ENCODE measurements around the gene ARNT2.
A peak's percentile ranks its signal among the peaks of the same experiment; 100 is the strongest.

Gene ARNT2

GRCh38 chr15:80557441-80558234 is 153.5 kb downstream of the ARNT2 start:
- no peak for DNase-seq (ENCODE audit: low spot score)

- DNase-seq (ENCODE audit: low spot score) = no peak
These were observed 154.6 kb downstream of the ARNT2 start for GRCh38 chr15:80558631-80559319.

GRCh38 chr15:80559320-80559693 is 155.1 kb downstream of the ARNT2 start:
- DNase-seq (ENCODE audit: low spot score) = no peak

DNA sequence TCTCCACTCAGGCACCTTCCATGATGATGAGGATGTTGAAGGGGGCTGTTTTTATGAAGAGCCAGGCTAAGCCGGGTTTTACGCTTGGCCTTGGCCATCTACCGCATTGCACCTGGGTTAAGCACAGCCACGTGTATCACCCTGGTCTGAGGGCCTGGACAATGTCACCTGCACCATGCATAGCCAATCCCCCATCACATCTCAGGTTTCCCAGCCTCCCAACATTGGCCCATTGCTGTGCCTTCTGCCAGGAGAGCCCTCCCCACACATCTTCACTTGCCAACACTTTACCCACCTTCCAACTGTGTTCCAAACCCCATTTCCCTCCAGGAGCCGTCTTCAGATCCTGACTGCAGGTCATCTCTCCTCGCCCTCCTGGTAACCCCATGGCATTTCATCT is 155.6 kb downstream of the ARNT2 start:
- no peak for DNase-seq (ENCODE audit: low spot score)

- DNase-seq (ENCODE audit: low spot score) = no peak
These were observed 156.6 kb downstream of the ARNT2 start for GRCh38 chr15:80560601-80561400.

DNA sequence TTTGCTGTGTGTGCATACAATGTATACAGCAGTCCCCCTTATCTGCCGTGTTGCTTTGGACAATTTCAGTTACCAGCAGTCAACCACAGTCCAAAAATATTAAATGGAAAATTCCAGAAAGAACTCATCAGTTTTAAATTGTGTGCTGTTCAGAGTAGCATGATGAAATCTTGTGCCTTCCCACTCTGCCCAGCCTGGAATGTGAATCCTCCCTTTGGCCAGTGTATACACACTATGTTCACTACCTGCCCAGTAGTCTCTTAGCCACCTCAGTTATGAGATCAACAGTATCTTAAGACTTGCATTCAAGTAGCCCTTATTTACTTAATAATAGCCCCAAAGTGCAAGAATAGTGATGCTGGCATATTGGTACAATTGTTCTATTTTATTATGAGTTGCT is 157.3 kb downstream of the ARNT2 start:
- DNase-seq (ENCODE audit: low spot score) = no peak

- DNase-seq (ENCODE audit: low spot score) = no peak
These were observed 157.9 kb downstream of the ARNT2 start for GRCh38 chr15:80562033-80562432.

DNA sequence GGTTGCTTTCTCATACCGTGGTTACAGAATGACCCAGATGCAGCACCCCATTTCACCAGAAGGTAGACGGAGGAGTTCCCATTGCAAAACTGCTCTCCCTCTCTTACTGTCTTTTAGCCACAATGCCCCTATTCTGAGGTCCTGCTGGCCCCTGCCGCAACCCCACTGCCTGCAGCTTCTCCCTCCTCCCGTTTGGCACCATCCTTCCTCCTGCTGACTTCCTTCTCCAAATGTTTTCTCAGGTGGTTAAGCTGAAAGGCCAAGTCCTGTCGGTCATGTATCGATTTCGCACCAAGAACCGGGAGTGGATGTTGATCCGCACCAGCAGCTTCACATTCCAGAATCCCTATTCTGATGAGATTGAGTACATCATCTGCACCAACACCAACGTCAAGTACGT is 158.7 kb downstream of the ARNT2 start:
- DNase-seq (ENCODE audit: low spot score) = no peak

DNA sequence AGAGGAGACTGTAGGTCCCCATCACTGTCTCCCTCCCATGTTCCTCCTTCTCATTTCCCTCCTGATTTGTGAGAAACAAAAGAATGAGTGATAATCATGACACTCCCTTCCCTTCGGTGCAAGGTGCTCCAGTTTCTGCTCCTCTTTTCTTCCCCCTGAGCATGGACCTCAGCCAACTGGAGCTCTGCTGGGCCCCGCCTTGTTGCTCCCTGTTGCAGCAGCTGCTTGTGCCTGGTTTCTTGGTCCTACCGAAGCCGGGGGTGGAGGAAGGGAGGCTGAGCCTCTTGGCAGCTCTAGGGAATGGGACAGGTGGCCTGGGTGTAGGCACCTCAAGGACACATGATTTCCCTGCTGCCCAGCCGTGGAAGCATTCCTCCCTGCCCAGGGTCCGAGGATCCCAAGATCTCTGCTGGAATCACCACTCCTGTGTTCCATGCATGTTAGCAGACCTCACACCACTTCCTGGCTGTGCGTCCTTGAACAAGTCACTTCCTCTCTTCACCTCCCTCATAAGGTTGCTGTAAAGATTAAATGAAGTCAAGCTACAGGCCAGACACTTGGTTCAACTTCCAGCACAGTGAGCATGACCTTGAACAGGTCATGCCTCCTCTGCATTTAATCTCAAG is 159.3 kb downstream of the ARNT2 start:
- no peak for DNase-seq (ENCODE audit: low spot score)

GRCh38 chr15:80564056-80564455 is 159.9 kb downstream of the ARNT2 start:
- no peak for DNase-seq (ENCODE audit: low spot score)

DNA sequence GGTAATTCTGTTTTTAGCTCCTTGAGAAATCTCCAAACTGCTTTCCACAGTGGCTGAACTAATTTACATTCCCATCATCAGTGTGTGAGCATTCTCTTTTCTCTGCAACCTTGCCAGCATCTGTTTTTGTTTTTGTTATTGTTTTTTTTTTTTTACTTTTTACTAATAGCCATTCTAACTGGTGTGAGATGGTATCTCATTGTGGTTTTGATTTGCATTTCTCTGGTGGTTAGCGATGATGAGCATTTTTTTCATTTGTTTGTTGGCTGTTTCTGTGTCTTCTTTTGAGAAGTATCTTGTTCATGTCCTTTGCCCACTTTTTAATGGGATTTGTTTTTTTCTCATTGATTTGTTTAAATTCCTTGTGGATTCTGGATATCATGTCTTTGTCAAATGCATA is 161.2 kb downstream of the ARNT2 start:
- DNase-seq (ENCODE audit: low spot score) = no peak

DNA sequence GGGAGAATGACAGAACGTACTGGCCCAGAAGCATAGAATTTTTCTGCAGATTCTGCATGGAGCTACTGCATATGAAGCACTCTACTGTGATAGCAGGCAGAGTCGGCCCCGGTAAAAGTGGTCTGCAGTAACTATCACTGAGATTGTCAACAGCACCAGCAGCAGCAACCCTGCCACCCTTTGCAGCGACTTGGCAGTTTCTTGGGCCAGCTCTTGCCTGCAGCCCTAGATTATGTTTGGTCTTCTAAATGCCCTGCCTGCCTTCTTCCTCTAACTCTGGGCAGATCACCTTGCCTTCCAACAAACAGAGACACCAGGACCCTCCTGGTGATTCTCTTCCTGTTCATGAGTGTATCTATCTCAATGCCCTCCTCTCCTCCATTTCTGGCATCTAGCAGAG is 161.8 kb downstream of the ARNT2 start:
- DNase-seq (ENCODE audit: low spot score) = no peak

- peak; percentile 70 for DNase-seq (ENCODE audit: low spot score)
These were observed 163.6 kb downstream of the ARNT2 start for GRCh38 chr15:80567721-80568157.

DNA sequence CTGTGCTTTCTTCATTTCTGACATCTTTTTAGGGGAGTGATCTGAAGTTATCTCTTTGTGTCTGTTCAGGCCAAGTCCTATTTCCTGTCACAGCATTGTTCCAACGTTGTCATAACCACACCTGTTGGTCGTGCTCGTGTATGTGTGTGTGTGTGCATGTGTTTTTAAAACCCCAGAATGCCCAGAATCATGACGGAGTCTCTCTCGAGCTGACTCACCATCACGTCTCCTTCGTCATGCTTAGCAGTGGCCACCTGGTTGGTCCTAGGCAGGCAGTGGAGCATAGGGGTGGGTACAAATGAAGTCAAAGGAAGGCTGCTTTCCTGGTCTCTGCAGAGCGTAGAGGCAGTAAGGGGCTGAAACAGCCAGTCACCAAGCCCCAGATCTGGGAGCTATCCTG is 164.1 kb downstream of the ARNT2 start:
- DNase-seq (ENCODE audit: low spot score) = no peak

GRCh38 chr15:80568876-80569605 is 164.9 kb downstream of the ARNT2 start:
- DNase-seq (ENCODE audit: low spot score) = no peak

DNA sequence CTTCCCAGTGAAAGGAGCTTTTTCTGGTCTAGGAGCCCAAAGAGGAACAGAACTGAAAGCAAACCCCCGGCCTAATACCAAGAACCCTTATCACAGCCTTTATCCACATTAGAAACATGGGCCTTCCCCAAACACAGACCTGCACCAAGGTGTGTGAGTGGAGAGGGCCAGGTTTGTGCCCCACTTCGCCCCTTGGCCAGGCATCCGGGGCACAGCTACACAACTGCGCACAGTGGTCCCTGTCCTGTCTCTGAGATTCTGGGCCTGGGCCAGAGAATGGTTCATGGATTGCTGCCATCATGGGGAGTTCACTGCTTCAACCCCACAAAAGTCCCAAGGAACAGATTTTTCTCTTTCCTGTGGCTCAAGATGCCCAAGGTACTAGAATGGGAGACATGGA is 165.5 kb downstream of the ARNT2 start:
- no peak for DNase-seq (ENCODE audit: low spot score)

- no peak for DNase-seq (ENCODE audit: low spot score)
These were observed 166.4 kb downstream of the ARNT2 start for GRCh38 chr15:80570553-80570952.

DNA sequence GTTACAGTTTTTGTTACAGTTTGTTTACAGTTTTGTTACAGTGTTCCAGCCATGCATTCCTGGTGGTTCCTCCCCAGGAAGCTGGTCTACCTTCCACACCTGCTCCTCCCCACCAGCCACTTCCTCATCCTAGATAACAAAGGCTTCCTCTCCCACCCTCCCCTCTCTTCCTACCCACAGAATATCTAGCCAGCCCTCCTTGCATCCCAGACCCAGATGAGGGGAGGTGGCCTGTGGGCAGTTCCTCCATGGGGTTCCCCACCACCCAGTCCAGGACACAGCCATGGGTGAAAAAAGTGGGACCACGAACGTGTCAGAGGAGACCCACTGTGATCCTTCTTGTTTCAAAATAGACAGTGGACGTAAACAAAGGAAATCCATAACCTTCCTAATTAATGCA is 168.2 kb downstream of the ARNT2 start:
- no peak for DNase-seq (ENCODE audit: low spot score)

DNA sequence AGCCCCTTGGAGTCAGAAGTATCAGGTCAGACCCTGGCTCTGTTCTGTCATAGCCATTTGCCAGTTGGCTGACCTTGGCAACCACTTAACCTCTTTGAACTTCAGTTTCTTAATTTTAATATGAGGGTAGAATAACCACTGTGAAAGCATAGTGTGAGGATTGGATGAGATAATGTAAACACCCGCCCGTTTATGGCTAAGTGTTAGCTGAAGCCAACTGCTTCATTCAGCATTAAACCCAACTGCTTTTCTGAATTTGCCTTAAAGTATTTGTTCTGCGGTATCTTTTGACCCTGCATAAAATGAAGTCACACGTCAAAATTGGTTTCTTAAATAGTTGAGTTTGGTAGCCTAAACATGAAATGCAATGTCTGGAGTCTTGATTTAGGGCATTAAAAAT is 169.4 kb downstream of the ARNT2 start:
- DNase-seq (ENCODE audit: low spot score) = no peak

GRCh38 chr15:80574590-80574989 is 170.4 kb downstream of the ARNT2 start:
- DNase-seq (ENCODE audit: low spot score) = no peak

DNA sequence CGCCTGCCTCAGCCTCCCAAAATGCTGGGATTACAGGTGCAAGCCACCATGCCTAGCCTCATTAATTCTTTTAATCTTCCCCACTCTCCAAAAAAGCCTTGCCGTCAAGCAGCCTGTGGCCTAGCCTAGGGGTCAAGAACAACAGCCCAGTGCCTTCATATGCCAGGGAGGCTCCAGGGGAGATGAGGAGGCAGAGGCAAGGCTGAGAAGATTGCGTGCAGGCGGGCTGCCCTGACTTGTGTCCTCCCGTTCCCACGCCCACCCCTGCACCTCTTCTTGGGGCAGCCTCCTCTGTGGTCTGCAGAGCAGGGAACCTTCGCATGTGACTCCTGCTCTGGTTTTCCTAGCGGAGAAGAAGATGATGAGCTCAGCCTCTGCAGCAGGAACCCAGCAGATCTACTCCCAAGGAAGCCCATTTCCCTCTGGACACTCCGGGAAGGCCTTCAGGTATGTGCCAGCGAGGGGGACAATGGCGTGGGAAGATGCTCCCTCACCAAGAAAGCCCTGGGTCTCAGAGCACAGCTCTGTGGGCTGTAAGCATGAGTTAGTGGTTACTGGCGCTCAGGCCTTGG is 172.4 kb downstream of the ARNT2 start:
- DNase-seq (ENCODE audit: low spot score) = no peak
